HG03432 (cell line): ENCODE measurements around the gene IRF9.

Experiments used
- ATAC-seq: cut with Tn5 transposase; IDR thresholded peaks from one replicate; pipeline ENCODE4 v1.9.1; 2021; ENCODE audit warnings: mild to moderate bottlenecking, moderate library complexity; ENCODE audit not compliant: unreplicated experiment

The IRF9 gene

DNA sequence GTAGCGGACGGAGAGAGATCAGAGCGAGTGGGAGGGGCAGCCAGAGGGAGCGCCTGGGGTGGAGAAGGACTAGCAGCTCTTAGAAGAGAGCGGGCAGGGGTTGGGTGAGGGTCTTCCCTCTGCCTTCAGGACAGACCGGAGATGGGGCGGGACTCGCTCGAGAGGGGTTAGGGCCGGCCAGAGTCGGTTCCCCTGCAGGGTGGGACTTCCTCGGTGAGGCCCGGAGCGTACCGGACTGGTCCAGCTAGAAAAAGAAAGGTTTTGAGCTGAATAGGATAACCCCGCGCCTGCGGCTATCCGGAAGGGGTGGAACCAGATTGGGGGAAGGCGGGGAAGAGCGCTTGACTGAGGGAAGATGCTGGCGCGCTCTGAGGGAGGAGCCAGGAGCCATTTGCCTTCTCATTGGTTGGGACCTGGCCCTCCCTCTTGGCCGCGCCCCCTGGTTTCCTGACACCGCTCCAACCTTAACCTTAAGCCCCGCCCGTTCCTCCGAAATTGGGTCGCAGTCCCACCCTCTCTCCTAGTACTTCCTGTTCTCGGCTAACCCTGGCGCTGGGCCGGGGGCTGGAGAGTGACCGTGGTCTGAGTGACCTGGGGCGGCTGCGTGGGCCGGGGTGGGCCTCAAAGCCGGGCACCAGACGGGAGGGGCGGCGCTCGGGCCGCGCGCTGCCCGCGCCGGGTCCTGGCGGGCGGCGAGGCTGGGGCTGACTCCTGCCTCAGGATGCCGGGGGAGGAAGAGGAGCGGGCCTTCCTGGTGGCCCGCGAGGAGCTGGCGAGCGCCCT is 13.9 kb upstream of the IRF9 start, which contains the start of gene RNF31:
TSS of gene RNF31 (plus strand) at position 521 of the 783 bp plus-strand sequence. CDS start at position 722, 201 bp downstream.
- peak; percentile 81 for ATAC-seq

DNA sequence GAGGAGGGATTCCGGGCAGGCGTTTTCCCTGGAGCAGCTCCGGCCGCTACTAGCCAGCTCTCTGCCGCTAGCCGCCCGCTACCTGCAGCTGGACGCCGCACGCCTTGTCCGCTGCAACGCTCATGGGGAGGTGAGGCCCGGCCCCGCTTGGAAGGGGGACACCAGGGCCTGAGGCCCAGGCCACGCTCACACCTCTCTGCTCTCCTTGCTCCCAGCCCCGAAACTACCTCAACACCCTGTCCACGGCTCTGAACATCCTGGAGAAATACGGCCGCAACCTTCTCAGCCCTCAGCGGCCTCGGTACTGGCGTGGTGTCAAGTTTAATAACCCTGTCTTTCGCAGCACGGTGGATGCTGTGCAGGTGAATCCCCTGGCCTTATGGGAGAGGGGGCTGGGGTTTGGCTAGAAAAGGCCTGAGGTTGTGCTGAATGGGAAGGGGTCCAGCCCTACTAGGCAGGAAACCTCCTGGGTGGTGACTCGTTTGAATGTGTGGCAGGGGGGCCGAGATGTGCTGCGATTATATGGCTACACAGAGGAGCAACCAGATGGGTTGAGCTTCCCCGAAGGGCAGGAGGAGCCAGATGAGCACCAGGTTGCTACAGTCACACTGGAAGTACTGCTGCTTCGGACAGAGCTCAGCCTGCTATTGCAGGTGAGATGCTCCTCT is 13.2 kb upstream of the IRF9 start:
- no peak for ATAC-seq

DNA sequence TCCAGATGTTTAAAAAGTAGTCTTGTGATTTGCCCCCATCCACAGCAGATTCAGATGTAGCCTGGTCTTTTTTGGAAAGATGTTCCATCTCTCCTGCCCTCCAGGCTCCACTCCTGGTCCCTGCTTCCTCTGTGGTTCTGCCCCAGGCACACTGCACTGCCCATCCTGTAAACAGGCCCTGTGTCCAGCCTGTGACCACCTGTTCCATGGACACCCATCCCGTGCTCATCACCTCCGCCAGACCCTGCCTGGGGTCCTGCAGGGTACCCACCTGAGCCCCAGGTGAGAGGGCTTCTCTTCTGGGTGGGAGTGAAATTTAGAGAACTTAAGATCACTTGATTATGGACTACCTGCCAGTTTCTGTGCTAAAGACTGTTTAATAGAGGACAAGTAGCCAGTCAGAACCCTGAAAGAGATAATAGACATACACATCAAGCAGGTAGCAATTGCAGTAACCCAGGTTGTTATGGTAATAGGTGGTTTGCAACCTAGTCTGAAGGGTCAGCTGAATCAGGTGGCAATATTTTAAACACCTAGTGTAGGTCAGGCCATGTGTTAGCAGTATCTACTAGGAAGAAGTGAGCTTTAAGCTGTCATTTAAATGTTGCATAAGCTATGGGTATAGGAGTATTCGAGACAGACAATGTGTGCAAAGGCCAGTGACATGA is 11.6 kb upstream of the IRF9 start:
- ATAC-seq: no peak

DNA sequence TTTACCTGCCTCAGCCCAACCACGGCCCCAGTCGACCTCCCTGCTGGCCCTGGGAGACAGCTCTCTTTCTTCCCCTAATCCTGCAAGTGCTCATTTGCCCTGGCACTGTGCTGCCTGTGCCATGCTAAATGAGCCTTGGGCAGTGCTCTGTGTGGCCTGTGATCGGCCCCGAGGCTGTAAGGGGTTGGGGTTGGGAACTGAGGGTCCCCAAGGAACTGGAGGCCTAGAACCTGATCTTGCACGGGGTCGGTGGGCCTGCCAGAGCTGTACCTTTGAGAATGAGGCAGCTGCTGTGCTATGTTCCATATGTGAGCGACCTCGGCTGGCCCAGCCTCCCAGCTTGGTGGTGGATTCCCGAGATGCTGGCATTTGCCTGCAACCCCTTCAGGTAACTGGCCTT is 11.0 kb upstream of the IRF9 start:
- ATAC-seq: no peak

DNA sequence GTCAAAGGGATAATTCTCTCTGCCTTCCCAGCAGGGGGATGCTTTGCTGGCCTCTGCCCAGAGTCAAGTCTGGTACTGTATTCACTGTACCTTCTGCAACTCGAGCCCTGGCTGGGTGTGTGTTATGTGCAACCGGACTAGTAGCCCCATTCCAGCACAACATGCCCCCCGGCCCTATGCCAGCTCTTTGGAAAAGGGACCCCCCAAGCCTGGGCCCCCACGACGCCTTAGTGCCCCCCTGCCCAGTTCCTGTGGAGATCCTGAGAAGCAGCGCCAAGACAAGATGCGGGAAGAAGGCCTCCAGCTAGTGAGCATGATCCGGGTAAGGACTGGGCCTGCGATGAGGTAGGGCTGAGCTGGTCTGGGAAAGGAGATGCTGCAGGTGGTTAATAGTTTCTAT is 10.5 kb upstream of the IRF9 start:
- no peak for ATAC-seq

- ATAC-seq: no peak
These were observed 10.1 kb upstream of the IRF9 start for GRCh38 chr14:24150993-24151392.

DNA sequence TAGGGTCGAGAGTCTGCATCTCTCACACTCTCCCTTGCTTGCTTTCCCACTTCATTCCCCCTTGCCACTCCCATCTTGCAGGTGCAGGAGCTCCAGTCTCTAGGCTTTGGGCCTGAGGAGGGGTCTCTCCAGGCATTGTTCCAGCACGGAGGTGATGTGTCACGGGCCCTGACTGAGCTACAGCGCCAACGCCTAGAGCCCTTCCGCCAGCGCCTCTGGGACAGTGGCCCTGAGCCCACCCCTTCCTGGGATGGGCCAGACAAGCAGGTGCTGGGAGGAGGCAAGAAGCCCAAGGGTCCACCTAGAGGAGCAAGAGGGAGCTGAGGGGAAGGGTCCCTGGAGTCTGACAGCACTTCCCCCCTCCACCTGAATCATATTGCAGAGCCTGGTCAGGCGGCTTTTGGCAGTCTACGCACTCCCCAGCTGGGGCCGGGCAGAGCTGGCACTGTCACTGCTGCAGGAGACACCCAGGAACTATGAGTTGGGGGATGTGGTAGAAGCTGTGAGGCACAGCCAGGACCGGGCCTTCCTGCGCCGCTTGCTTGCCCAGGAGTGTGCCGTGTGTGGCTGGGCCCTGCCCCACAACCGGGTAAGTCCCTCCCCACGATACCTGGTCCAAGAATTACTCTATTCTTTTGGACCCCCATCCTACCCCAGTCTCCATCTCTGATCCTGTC is 9.5 kb upstream of the IRF9 start:
- ATAC-seq: no peak

- ATAC-seq: no peak
These were observed 6.0 kb upstream of the IRF9 start for GRCh38 chr14:24155100-24155499.

GRCh38 chr14:24156840-24157239 is 4.2 kb upstream of the IRF9 start:
- no peak for ATAC-seq

GRCh38 chr14:24157331-24157730 is 3.7 kb upstream of the IRF9 start:
- no peak for ATAC-seq

- no peak for ATAC-seq
These were observed 1.1 kb upstream of the IRF9 start for GRCh38 chr14:24159777-24160498.

GRCh38 chr14:24160499-24160849 is 591 bp upstream of the IRF9 start:
- no peak for ATAC-seq

DNA sequence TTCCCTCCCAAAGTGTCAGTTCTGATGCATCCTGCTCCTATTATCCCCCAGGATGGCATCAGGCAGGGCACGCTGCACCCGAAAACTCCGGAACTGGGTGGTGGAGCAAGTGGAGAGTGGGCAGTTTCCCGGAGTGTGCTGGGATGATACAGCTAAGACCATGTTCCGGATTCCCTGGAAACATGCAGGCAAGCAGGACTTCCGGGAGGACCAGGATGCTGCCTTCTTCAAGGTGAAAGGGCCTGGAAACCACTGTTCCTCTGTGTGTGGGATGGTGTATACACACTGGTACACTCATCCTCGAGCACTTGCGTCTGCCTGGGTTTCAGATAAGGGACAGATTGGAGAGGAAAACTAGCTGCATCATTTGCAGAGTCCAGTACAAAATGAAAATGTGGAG is 1.0 kb downstream of the IRF9 start:
- ATAC-seq: no peak

GRCh38 chr14:24164518-24164991 is 3.5 kb downstream of the IRF9 start:
- ATAC-seq: no peak

- no peak for ATAC-seq
These were observed 4.7 kb downstream of the IRF9 start for GRCh38 chr14:24165785-24166184.

DNA sequence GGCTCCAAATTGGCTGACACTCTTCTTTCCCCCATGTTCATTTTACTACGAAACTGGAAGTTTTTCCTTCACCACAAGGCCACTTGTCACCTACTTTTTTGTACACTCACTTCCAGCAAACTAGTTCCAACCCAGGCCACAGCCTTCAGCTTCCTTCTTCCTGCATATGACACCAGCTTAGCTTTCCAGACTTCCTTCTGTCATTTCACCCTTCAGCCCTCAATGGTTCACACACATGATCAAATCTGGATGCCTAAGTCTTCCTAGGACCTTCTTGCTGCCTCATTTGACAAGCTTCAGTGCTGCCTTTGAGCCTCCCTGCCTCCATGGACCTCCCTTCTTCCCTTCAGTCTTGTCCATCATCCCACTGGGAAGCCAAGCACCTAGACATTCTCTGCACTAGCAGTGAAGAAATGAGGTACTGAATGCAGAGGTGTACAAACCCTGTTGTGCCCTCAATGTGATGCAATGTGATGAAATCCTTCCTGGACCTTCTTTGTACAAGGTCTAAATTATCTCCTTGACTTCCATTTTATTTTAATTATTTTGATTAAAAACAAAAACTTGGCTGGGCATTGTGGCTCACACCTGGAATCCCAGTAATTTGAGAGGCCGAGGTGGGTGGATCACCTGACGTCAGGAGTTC is 6.5 kb downstream of the IRF9 start:
- no peak for ATAC-seq

DNA sequence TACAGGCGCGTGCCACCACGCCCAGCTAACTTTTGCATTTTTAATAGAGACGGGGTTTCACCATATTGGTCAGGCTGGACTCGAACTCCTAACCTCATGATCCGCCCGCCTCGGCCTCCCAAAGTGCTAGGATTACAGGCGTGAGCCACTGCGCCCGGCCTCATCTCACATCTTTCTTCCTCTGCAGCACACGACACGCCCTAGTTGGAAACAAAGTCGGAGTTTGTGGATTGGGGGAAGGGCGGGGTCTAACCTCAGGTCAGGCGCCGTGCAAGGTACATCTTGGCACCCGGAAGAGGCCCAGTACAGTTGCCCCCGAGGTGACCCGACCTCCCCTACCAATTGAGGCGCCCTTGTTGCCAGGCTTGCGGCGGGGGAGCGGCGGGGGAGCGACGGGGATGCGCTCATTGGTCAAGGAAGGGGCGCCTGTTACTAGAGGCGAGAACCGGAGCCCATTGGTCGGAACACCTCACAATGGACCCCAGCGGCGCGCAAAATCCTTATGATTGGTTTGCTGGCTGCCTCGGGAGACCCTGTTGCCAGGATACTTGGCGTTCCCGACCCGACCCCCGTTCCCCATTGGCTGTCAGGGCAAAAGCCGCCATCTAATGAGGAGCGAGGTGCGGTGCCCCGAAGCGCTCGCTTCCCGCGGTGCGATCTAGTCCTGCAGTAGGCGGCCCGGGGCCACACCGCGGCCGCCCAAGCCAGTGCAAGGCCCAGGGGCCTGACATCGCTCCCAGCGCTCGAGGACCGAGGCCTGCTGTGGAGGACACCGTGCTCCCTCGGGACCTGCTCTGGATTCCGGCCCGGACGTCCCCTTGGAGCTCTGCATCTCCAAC is 10.6 kb downstream of the IRF9 start, which contains the start of gene REC8:
TSS of gene REC8 (plus strand) at position 659 of the 839 bp plus-strand sequence. CDS start 473 bp downstream, outside the sequence.
- ATAC-seq: peak; percentile 91

GRCh38 chr14:24172261-24172860 is 11.3 kb downstream of the IRF9 start:
- ATAC-seq: no peak

- ATAC-seq: no peak
These were observed 11.8 kb downstream of the IRF9 start for GRCh38 chr14:24172871-24173281.
